Stimulated activated CD4-positive, alpha-beta T cell treated with anti-CD3 and anti-CD28 coated beads, Interleukin-2, amount 100 ng/mL, for 24 hours (primary cell): Measurements from ENCODE around the gene ATAD3A.

Experiments
- DNase-seq, 2 donors: peaks; one replicate each; pipeline ENCODE4 v3.0.0-alpha.2; 2020

ATAD3A gene

DNA sequence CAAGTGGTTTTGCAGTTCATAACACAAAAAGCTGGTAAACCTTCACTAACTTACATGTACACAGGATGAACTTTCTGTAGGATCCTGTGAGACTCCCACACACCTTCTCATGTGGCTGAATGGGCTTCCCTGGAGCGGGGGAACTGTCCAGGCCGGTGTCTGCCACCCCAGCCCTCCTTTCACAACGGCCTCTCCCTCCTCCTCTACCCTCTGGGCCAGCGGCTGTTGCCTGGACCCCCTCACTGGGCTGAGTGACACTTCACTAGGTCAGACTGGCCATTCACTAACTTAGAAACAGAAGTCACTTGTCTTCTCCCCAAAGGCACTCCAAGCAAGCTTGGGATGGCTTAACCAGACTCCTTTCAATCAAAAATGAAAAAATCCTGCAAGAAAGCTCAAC is 46.6 kb downstream of the ATAD3A start:
- no peak for DNase-seq

DNA sequence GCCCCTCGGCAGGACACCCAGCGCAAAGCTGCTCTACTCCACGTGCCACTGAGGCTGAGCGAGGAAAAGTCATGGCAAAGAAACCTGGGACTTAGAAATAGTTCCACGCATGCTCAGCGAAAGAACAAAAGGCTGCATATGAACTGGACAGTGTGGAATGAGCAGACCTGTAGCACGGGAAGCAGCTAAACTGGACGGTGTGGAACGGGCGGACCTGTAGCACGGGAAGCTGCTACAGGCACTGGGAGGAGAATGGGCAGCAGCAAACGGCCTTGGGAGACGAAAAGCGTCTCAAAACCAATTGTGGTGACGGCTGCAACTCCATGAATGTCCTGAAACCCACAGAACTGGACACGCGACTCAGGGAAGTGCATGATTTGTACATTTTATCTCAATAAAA is 47.1 kb downstream of the ATAD3A start:
- DNase-seq: no peak

- DNase-seq: no peak
These were observed 48.2 kb downstream of the ATAD3A start for GRCh38 chr1:1560178-1560577.

DNA sequence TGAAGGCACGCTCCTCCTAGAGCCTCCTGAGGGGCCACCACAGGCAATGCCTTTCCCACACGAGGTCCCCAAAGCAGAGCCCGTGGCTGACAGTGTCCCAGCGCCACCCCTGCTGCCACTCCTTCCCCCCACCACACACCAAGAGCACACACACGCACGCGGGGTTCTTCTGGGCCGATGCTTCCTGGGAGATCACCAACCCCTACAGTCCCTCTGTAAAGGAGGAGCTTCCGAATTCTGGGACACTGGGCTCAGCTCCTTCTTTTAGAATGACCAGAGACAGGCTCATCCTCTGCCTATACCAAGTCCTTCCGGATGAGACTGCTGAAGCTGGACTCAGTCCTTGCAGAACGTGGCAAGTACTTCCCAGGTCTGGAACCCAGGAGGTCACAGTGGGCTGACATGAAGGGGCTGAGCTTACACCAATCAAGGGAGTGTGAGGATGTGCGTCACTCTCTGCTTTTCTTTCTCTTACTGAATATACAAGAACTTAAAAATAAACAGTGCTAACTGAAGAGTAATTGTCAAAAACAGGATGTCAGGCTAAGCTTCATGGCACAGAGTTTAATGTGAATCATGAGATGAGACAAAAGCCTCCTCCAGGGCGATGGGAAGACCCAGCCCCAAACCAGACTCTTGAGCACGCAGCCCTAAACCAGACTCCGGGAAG is 50.0 kb downstream of the ATAD3A start:
- no peak for DNase-seq

GRCh38 chr1:1562556-1563195 is 50.7 kb downstream of the ATAD3A start:
- DNase-seq: no peak

DNA sequence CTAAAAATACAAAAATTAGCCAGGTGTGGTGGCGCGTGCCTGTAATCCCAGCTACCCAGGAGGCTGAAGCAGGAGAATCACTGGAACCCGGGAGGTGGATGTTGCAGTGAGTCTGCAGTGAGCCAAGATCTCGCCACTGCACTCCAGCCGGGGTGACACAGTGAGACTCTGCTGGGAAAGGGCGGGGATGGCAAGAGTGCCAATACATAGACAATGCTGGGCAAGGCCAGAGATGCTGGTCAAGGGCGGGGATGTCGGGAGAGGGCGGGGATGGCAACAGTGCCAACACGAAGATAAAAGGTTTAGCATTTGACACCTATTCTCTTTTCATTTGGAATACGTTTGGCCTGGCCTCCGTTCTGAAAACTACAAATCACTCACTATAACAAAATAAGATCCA is 51.7 kb downstream of the ATAD3A start:
- DNase-seq: no peak

DNA sequence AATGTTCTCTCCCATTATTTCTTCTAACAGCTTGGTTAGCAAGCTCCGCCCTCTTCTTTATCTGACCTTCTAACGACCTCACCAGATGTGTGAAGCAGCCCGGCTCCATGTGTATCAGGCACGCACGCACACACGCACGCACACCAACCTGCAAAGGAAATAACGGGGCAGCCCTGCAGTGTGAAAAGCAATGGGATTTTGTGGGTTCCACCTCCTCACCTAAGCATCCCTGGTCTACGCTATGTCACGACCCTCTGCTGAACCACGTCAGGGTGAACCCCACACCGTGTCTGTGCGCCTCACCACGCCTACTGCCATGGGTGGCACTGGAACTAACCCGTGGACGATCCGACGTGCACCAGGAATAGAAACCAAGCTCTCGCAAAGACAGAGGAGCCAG is 52.3 kb downstream of the ATAD3A start:
- no peak for DNase-seq

GRCh38 chr1:1565340-1565739 is 53.4 kb downstream of the ATAD3A start:
- DNase-seq: no peak

GRCh38 chr1:1567152-1567875 is 55.4 kb downstream of the ATAD3A start:
- DNase-seq: no peak

- no peak for DNase-seq
These were observed 55.9 kb downstream of the ATAD3A start for GRCh38 chr1:1567891-1568291.

DNA sequence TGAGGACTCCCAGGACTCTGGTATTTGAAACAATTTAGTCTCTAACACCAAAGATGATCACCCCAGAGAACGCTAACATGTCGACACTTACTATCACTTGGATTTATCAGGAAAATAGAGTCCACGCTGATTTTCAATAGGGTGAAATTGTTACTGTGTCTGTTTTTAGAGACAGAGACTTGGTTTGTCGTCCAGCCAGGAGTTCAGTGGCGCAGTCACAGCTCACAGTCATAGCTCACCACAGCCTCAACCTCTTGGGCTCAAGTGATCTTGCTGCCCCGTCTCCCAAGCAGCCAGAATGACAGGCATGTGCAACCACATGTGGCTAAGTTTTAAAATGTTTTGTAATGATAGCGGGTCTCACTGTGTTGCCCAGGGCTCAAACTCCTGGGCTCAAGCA is 57.4 kb downstream of the ATAD3A start:
- DNase-seq: no peak

- DNase-seq: peak; percentile 70 to 75
These were observed 62.1 kb downstream of the ATAD3A start for GRCh38 chr1:1573843-1574720.

GRCh38 chr1:1574721-1575537 is 63.0 kb downstream of the ATAD3A start, which contains the start of gene SSU72:
SSU72 (minus strand) TSS chr1:1574863; CDS start chr1:1574557, 306 bp downstream.
- DNase-seq: peak; percentile 93 to 95

GRCh38 chr1:1577367-1578011 is 65.5 kb downstream of the ATAD3A start:
- no peak for DNase-seq

DNA sequence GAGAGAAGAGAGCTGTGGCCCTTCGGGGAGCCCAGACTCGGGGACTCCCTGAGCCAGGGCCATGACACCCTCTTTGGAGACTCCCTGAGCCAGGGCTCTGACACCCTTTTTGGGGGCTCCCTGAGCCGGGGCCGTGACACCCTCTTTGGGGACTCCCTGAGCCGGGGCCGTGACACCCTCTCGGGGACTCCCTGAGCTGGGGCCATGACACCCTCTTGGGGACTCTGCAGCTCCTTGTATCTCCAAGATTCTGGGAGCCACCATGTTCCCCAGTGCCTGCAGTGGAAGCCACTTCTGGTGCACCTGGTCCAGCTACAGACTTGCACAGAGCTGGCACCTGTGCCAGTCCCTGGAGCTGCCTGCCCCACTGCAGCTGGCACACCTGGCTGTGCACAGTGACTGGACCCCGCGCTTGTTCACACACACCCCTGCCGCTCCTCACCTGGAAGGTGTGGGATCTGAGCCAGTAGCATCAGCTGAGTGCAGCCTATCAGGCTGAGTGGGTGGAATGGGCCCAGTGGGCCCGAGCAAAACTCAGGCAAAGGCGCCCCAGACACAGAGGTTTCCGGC is 66.5 kb downstream of the ATAD3A start:
- no peak for DNase-seq

- DNase-seq: no peak
These were observed 70.8 kb downstream of the ATAD3A start for GRCh38 chr1:1582585-1583346.

- no peak for DNase-seq
These were observed 71.5 kb downstream of the ATAD3A start for GRCh38 chr1:1583347-1584010.
